Testis (tissue), 3 donors: ENCODE measurements around the gene MVD. TPM values are rescaled to one million over a fixed set of nuclear protein-coding genes. Genes with fewer than 3 reads are reported as not detected.

Source experiments
- DNase-seq: peaks from one replicate; pipeline ENCODE4 v3.0.0-alpha.2; 2019
- H3K27ac ChIP-seq, 2 donors: fragments of 200-600 bp; sonication (generic); one replicate each; pipeline ENCODE4 v1.5.1; 2019
- H3K27me3 ChIP-seq: fragments of 200-600 bp; sonication (generic); one replicate; pipeline ENCODE4 v1.5.1; 2019
- H3K36me3 ChIP-seq: fragments of 200-600 bp; sonication (generic); one replicate; pipeline ENCODE4 v1.5.1; 2017; ENCODE audit warnings: low read depth; ENCODE audit errors: missing control alignments
- H3K4me1 ChIP-seq: fragments of 200-600 bp; sonication (generic); one replicate; pipeline ENCODE4 v1.5.1; 2019
- H3K4me3 ChIP-seq, 2 donors: fragments of 200-600 bp; sonication (generic); one replicate each; pipeline ENCODE4 v1.5.1; 2017 to 2019
- H3K9me3 ChIP-seq: fragments of 200-600 bp; sonication (generic); one replicate; pipeline ENCODE4 v1.5.1; 2017
- POLR2A ChIP-seq: fragments of 450-650 bp; IDR thresholded peaks from one replicate; pipeline ENCODE4 v1.6.1; 2017; ENCODE audit warnings: antibody characterized with exemption, mild to moderate bottlenecking, moderate library complexity
- WGBS, 2 donors: methylation state at CpG; one replicate each; pipeline ENCODE4 v1.1.5; 2018; 5-methylcytosine and 5-hydroxymethylcytosine counted together
- intact Hi-C: fragments of 100-400 bp; cut with DNase I; formaldehyde crosslinking; loops from one replicate; pipeline ENCODE4 v1.15.1; 2023; ENCODE audit warnings: low total_unique reads
- polyA plus RNA-seq: library from polyadenylated mRNA; stranded (reverse); fragments of 350-450 nt; fragmentation: Illumina TruSeq; extraction: RNeasy Lipid Tissue Mini Kit (QIAGEN cat#74804); gene quantifications from one replicate; pipeline ENCODE4 v1.2.3, GENCODE V29; 2014; ENCODE audit warnings: low read depth, low replicate concordance; ENCODE audit not compliant: insufficient read depth
- total RNA-seq, 2 donors: library from RNA; depleted of rRNA; stranded (reverse); fragments of >200 nt; gene quantifications; one replicate each; pipeline ENCODE4 v1.2.3, GENCODE V29; 2016
- TF ChIP-seq, protein P1 (sequence below), 3 experiments: fragments of 450-650 bp in 2 of 3; fragments of 200-600 bp in 1 of 3; sonication (generic) in 1 of 3; IDR thresholded peaks; one replicate each; pipeline ENCODE4 v1.5.1; 2016 to 2019; ENCODE audit warnings: antibody characterized with exemption in 3 of 3, mild to moderate bottlenecking in 2 of 3, moderate library complexity in 1 of 3

MVD gene
- total and polyA plus RNA-seq, 3 donors from 2014 or later: 46.6 to 100 (median 56.1) TPM

DNA sequence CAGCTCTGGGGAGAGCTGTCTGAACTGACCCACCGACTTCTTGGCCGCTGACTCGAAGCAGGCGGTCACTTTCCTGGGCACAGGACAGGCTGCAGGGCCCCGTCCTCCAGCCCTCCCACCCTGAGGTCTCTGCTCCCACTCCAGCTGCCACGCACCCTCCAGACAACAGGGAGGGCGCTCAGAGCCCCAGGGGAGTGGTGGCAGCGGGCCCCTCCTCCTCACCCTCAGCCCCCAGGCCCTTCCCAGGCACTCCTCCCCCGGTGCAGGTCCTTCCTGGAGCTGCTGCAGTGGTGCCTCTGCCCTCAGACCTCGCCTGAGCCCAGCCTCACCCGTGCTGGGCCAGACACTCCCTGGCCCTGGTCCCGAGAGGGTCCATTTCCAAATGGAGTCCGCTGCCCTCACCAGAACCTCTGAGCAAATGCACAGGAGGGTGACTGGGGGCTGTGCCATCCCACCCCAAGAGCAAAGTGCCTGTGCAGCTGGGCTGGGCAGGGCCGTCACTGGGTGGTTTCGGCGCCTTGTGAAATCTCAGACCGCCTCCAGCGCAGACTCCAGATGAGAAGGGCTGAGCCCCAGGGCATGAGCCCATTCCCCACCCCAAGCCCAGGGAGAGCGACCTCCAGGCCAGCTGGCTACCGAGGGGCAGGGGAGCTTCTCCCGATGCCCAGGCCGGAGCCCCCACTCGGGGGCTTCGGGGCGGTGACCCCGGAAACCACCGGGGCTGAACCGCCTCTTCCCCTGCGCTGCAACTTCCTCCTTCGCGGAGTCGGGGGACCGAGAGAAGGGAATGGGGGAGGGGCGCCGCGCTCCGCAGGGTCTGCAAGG is 12.8 kb downstream of the MVD start:
- H3K4me1 ChIP-seq: peaks cover 5% of the 10 kb centered on the region
- H3K27me3 ChIP-seq: no peaks in the 10 kb centered on the region
- intact Hi-C loops: no loop called here
- DNase-seq: no peak
- H3K36me3 ChIP-seq: no peaks in the 10 kb centered on the region
- H3K27ac ChIP-seq: peak overlapping the region in 1 of 2 donors; percentile 30
- WGBS, 2 donors: 21 to 45% methylated on average over 19 to 36 of the region's 37 CpGs
- TF ChIP-seq, protein P1, sequence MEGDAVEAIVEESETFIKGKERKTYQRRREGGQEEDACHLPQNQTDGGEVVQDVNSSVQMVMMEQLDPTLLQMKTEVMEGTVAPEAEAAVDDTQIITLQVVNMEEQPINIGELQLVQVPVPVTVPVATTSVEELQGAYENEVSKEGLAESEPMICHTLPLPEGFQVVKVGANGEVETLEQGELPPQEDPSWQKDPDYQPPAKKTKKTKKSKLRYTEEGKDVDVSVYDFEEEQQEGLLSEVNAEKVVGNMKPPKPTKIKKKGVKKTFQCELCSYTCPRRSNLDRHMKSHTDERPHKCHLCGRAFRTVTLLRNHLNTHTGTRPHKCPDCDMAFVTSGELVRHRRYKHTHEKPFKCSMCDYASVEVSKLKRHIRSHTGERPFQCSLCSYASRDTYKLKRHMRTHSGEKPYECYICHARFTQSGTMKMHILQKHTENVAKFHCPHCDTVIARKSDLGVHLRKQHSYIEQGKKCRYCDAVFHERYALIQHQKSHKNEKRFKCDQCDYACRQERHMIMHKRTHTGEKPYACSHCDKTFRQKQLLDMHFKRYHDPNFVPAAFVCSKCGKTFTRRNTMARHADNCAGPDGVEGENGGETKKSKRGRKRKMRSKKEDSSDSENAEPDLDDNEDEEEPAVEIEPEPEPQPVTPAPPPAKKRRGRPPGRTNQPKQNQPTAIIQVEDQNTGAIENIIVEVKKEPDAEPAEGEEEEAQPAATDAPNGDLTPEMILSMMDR (IDR thresholded peaks at IDR 0.05): no peak
- no peak for TF ChIP-seq POLR2A
- no peaks in the 10 kb centered on the region for H3K9me3 ChIP-seq
- H3K4me3 ChIP-seq: peak overlapping the region; percentile 47 to 65

DNA sequence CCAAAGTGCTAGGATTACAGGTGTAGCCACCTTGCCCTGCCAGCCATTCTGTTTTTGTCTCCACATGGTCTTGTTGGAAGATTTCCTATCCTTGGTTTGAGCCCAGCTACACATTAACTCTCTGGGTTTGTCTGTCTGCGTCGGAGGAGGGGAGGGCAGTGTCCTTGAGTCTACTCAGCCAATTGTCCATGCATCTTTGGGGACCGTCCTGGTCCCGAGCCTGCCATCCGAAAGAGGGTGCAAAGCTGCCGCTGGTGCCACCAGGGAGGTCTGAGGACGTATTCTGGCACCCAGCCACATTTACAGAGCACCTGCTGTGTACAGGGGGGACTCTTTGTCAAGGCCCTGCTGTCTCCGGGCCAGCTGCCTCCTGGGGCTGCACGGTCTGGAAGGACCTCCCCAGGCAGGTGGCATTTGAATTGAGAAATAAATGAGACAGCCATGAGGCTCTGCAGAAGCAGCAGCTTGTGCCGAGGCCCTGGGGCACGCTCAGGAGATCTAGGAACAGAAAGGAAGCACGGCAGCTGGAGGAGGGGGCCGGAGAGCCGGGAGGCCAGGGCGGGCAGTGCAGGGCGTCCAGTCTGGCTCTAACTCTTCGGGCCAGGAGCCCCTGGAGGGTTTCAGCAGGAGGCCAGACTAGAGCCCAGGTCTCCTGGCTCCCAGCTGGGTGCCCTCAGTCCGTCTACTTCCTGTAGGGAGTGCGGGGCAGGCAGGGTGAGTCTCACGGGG is 13.5 kb downstream of the MVD start:
- WGBS, 2 donors: 80 to 82% methylated on average over 9 to 20 of the region's 20 CpGs
- Histone ChIP-seq H3K9me3 (no peaks in the 10 kb centered on the region), H3K36me3 (no peaks in the 10 kb centered on the region), H3K27me3 (no peaks in the 10 kb centered on the region), H3K27ac (no peak overlapping the region), H3K4me1 (peaks cover 5% of the 10 kb centered on the region), H3K4me3 (no peak overlapping the region)
- TF ChIP-seq, protein P1 (IDR thresholded peaks at IDR 0.05): no peak
- no peak for TF ChIP-seq POLR2A
- DNase-seq: no peak
- intact Hi-C loops: no loop called here

DNA sequence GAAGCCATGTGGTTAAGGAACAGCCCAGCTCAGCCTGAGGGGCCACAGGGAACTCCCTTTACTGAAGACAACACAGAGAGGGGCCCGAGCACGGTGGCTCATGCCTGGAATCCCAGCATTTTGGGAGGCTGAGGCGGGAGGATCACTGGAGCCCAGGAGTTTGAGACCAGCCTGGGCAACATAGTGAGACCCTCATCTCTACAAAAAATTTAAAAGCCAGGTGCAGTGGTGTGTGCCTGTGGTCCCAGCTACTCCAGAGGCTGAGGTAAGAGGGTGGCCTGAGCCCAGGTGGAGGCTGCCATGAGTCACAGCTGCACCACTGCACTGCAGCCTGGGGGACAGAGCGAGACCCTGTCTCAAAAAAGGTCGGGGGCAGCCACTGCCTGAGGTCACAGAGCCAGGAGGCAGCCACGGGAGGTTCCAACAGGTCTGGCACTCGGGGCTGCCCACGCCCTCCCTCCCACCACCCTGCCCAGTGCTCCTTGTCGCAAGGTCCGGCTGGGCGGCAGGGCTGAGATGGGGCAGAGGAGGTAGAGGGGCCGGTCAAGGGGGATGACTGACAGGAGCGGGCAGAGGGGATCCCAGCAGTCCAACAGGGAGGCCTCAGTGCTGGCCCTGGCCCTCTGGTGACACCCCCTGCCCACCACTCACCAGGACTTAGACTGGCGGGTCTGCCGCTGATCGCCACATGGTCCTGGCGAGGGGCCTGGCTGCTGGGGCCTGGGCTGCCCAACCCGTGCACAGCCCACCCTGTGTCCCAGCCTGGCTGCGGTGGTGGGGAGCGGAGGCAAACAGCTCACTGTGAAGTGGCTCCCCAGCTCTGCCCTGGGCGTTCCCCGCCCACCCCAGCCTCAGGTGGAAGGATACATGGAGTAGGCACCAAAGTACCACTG is 15.5 kb downstream of the MVD start:
- Histone ChIP-seq H3K27me3 (no peaks in the 10 kb centered on the region), H3K9me3 (no peaks in the 10 kb centered on the region), H3K27ac (no peak overlapping the region), H3K36me3 (no peaks in the 10 kb centered on the region), H3K4me3 (no peak overlapping the region), H3K4me1 (peaks cover 5% of the 10 kb centered on the region)
- intact Hi-C loops: no loop called here
- TF ChIP-seq, protein P1 (IDR thresholded peaks at IDR 0.05): no peak
- no peak for TF ChIP-seq POLR2A
- 96 to 98% methylated on average over 8 to 17 of the region's 22 CpGs for WGBS, 2 donors
- no peak for DNase-seq

DNA sequence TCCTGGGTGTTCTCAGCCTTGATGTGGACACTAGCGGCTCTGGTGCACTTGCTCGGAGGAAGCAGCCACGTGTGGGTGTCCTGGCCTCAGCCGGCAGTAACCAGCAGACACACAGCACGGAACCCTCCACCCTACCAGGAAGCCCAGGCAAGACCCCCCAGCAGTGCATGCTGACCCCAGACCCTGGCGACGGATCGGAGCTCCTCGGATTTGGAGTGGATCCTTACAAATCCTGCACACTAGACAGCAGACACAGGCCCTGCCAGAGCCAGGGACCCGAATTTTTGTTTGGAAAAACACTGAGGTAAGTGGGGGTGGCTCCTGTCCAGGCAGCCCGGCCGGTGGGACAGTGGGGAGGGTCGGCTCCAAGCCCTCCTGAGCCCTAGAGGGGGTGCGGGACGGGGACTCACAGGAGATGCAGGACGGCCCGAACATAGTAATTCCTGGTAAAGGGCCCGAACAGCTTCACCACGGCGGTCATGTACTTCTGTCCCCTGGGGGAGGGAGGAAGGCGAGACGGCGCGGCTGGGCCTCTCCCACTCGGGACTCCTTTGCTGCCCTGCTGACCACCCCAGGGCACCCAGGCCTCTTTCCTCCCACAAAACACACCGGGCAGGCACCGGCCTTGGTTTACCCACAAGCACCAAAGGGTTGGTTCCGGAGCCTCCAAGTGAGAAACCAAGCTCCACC is 16.4 kb downstream of the MVD start:
- no peak for DNase-seq
- H3K4me3 ChIP-seq: no peak overlapping the region
- no peaks in the 10 kb centered on the region for H3K27me3 ChIP-seq
- H3K9me3 ChIP-seq: no peaks in the 10 kb centered on the region
- H3K27ac ChIP-seq: no peak overlapping the region
- WGBS, 2 donors: 78 to 86% methylated on average over 16 to 28 of the region's 28 CpGs
- TF ChIP-seq POLR2A: no peak
- TF ChIP-seq, protein P1 (IDR thresholded peaks at IDR 0.05): no peak
- peaks cover 5% of the 10 kb centered on the region for H3K4me1 ChIP-seq
- intact Hi-C loops: no loop called here
- no peaks in the 10 kb centered on the region for H3K36me3 ChIP-seq
